ENCODE results near the gene NRXN3. TPM values are rescaled to one million over a fixed set of nuclear protein-coding genes. Genes with fewer than 3 reads are reported as not detected.

The NRXN3 gene
- total and polyA plus RNA-seq, 4 donors: 0.07 to 1.2 (median 0.23) TPM

GRCh38 chr14:78758333-78758732 lies 588.2 kb downstream of the NRXN3 start:
- Histone ChIP-seq H3K27ac (ENCODE audit: low read depth in 1 of 2, low read length in 2 of 2) (no peak overlapping the region), H3K9me3 (ENCODE audit: control insufficient read depth in 4 of 4, low read length in 3 of 4) (no peaks in the 10 kb centered on the region), H3K4me3 (ENCODE audit: low read depth in 1 of 3, low read length in 3 of 3) (no peak overlapping the region), H3K36me3 (ENCODE audit: control insufficient read depth in 4 of 4, insufficient read depth in 3 of 4, low read depth in 1 of 4, low read length in 3 of 4) (no peaks in the 10 kb centered on the region), H3K4me1 (ENCODE audit: control insufficient read depth in 4 of 4, insufficient read depth in 4 of 4, low read length in 3 of 4) (no peaks in the 10 kb centered on the region), H3K27me3 (ENCODE audit: control insufficient read depth in 4 of 4, insufficient read depth in 4 of 4, low read length in 3 of 4) (peaks cover 0 to 2% (median 0%) of the 10 kb centered on the region in 4 donors), H3K9ac (ENCODE audit: low read depth in 1 of 2, low read length in 2 of 2) (no peak overlapping the region)
- WGBS: 60% methylated on average over 4 of the region's 4 CpGs
- TF ChIP-seq MAX (IDR thresholded peaks at IDR 0.05) (no peak), FOXA2 (IDR thresholded peaks at IDR 0.05) (no peak), NR2F2 (IDR thresholded peaks at IDR 0.05) (no peak), REST (IDR thresholded peaks at IDR 0.05) (no peak), HNF4A (conservative IDR thresholded peaks at IDR 0.05) (no peak), EGR1 (IDR thresholded peaks at IDR 0.05; ENCODE audit: low read depth in 2 of 2) (no peak), CTCF (IDR thresholded peaks at IDR 0.05; ENCODE audit: low read depth, low read length, missing input control) (peak; percentile 36), RAD21 (IDR thresholded peaks at IDR 0.05) (peak; percentile 6 to 35), ZBTB33 (IDR thresholded peaks at IDR 0.05) (no peak), YY1 (IDR thresholded peaks at IDR 0.05) (no peak)
- no peak for DNase-seq (ENCODE audit: low spot score)

- H3K9ac ChIP-seq (ENCODE audit: low read depth in 1 of 2, low read length in 2 of 2): no peak overlapping the region
- no peaks in the 10 kb centered on the region for H3K36me3 ChIP-seq (ENCODE audit: control insufficient read depth in 4 of 4, insufficient read depth in 3 of 4, low read depth in 1 of 4, low read length in 3 of 4)
- 78% methylated on average over 7 of the region's 7 CpGs for WGBS
- H3K27me3 ChIP-seq (ENCODE audit: control insufficient read depth in 4 of 4, insufficient read depth in 4 of 4, low read length in 3 of 4): peaks cover 0 to 2% (median 0%) of the 10 kb centered on the region in 4 donors
- TF ChIP-seq HNF4A (conservative IDR thresholded peaks at IDR 0.05): no peak
- no peak for TF ChIP-seq FOXA2 (IDR thresholded peaks at IDR 0.05)
- no peak for TF ChIP-seq MAX (IDR thresholded peaks at IDR 0.05)
- TF ChIP-seq YY1 (IDR thresholded peaks at IDR 0.05): no peak
- no peak for TF ChIP-seq TAF1 (conservative IDR thresholded peaks at IDR 0.05)
- TF ChIP-seq RXRA (IDR thresholded peaks at IDR 0.05): no peak
- TF ChIP-seq NR2F2 (IDR thresholded peaks at IDR 0.05): no peak
- TF ChIP-seq EGR1 (IDR thresholded peaks at IDR 0.05; ENCODE audit: low read depth in 2 of 2): no peak
- TF ChIP-seq JUND (IDR thresholded peaks at IDR 0.05): no peak
- no peak for TF ChIP-seq ZBTB33 (IDR thresholded peaks at IDR 0.05)
- TF ChIP-seq FOXA1 (IDR thresholded peaks at IDR 0.05): no peak
- no peak for TF ChIP-seq ATF3 (IDR thresholded peaks at IDR 0.05)
- no peak for TF ChIP-seq SP1 (IDR thresholded peaks at IDR 0.05)
- TF ChIP-seq GABPA (IDR thresholded peaks at IDR 0.05 in 1 of 2, conservative IDR thresholded peaks at IDR 0.05 in 1 of 2): no peak
- TF ChIP-seq HNF4G (IDR thresholded peaks at IDR 0.05): no peak
- TF ChIP-seq REST (IDR thresholded peaks at IDR 0.05): no peak
- TF ChIP-seq RAD21 (IDR thresholded peaks at IDR 0.05): no peak
- H3K9me3 ChIP-seq (ENCODE audit: control insufficient read depth in 4 of 4, low read length in 3 of 4): no peaks in the 10 kb centered on the region
- no peak overlapping the region for H3K27ac ChIP-seq (ENCODE audit: low read depth in 1 of 2, low read length in 2 of 2)
- DNase-seq (ENCODE audit: low spot score): no peak
- H3K4me1 ChIP-seq (ENCODE audit: control insufficient read depth in 4 of 4, insufficient read depth in 4 of 4, low read length in 3 of 4): no peaks in the 10 kb centered on the region
- H3K4me3 ChIP-seq (ENCODE audit: low read depth in 1 of 3, low read length in 3 of 3): no peak overlapping the region
Measured at GRCh38 chr14:78762331-78762730, 592.2 kb downstream of the NRXN3 start.
